ENCODE data around the gene DYRK3. TPM values are rescaled to one million over a fixed set of nuclear protein-coding genes. Genes with fewer than 3 reads are reported as not detected.

Gene DYRK3
- total and polyA plus RNA-seq, 12 donors, result 4.1 to 31.1 (median 20.8) TPM

DNA sequence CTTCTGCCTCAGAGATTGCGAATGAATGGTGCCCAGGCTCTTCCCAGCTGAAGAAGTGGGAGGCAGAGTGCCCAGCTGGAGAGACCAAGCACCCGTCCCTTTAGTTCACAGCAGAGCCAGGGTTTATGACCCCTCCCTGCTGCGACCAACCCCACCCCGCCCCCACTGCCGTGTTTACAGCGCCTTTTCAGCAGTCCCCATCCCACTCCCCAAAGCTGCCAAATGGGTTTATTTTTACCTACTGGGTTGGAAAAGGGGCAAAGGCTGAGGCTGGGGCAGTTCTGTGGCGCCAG is 23.6 kb downstream of the DYRK3 start:
- Histone ChIP-seq H3K27ac (peak overlapping the region; percentile 68 to 96 (median 84)), H3K9me3 (no peaks in the 10 kb centered on the region), H3K36me3 (no peaks in the 10 kb centered on the region), H3K4me3 (peak overlapping the region in 7 of 10 donors; percentile 0 to 40 (median 37)), H3K27me3 (peaks cover 0 to 6% (median 0%) of the 10 kb centered on the region in 7 donors), H3K4me1 (peaks cover 23 to 93% (median 78%) of the 10 kb centered on the region in 9 donors)
- ATAC-seq (peak; percentile 7 to 44 (median 14)), DNase-seq (peak in 1 of 2 donors; percentile 28)
- WGBS, 2 donors, result 32 to 55% methylated on average over 7 of the region's 7 CpGs
- TF ChIP-seq, protein P1, sequence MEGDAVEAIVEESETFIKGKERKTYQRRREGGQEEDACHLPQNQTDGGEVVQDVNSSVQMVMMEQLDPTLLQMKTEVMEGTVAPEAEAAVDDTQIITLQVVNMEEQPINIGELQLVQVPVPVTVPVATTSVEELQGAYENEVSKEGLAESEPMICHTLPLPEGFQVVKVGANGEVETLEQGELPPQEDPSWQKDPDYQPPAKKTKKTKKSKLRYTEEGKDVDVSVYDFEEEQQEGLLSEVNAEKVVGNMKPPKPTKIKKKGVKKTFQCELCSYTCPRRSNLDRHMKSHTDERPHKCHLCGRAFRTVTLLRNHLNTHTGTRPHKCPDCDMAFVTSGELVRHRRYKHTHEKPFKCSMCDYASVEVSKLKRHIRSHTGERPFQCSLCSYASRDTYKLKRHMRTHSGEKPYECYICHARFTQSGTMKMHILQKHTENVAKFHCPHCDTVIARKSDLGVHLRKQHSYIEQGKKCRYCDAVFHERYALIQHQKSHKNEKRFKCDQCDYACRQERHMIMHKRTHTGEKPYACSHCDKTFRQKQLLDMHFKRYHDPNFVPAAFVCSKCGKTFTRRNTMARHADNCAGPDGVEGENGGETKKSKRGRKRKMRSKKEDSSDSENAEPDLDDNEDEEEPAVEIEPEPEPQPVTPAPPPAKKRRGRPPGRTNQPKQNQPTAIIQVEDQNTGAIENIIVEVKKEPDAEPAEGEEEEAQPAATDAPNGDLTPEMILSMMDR (IDR thresholded peaks at IDR 0.05), result no peak
- intact Hi-C loops (cut with DNase I), result loop anchor here in 5 of 10 donors (2.0 to 10.0 kb wide), 5 partner anchors 32 to 66 kb away; no protein-coding TSS in a partner anchor

- 88 to 92% methylated on average over 4 of the region's 4 CpGs for WGBS, 2 donors
- peak overlapping the region; percentile 47 to 96 (median 82) for H3K27ac ChIP-seq
- peaks cover 19 to 93% (median 76%) of the 10 kb centered on the region in 9 donors for H3K4me1 ChIP-seq
- peaks cover 0 to 7% (median 0%) of the 10 kb centered on the region in 7 donors for H3K27me3 ChIP-seq
- intact Hi-C loops (cut with DNase I), result no loop called here
- H3K36me3 ChIP-seq, result no peaks in the 10 kb centered on the region
- DNase-seq (no peak), ATAC-seq (no peak)
- no peak overlapping the region for H3K4me3 ChIP-seq
- H3K9me3 ChIP-seq, result no peaks in the 10 kb centered on the region
- TF ChIP-seq, protein P1 (IDR thresholded peaks at IDR 0.05), result no peak
Measured at GRCh38 chr1:206660136-206660535, 24.8 kb downstream of the DYRK3 start.

DNA sequence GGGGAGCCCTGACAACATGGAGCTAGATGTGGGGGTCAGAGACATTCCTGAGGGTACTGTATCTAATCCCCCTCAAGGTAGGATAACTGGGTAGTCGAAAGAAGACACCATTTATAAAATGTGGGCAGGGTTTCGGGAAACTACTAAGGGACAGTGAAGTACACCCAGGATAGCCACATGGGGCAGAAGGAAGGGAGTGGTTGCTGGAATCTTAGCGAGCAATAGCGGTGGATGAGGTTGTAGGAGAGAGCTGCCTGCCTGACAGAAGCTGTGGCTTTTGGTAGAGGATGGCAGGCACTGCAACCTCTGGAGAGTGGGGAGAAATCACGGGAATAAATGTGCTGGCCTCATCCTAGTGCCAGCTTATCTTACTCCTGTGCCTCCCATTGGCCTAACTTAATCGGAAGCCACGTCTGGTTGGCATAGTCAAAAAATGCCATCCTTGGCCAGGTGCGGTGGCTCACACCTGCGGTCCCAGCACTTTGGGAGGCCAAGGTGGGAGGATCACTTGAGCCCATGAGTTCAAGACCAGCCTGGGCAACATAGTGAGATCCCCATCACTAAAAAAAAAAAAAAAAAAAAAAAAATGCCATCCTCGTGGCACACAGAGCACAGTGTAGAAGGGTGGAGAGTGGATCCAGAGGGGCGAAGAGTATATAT is 26.0 kb downstream of the DYRK3 start:
- no peak overlapping the region for H3K4me3 ChIP-seq
- ATAC-seq, result no peak
- TF ChIP-seq, protein P1 (IDR thresholded peaks at IDR 0.05), result no peak
- WGBS, 2 donors, result 64 to 73% methylated on average over 11 of the region's 11 CpGs
- H3K27ac ChIP-seq, result peak overlapping the region in 8 of 10 donors; percentile 33 to 96 (median 85)
- peaks cover 14 to 93% (median 65%) of the 10 kb centered on the region in 9 donors for H3K4me1 ChIP-seq
- no peaks in the 10 kb centered on the region for H3K9me3 ChIP-seq
- H3K27me3 ChIP-seq, result peaks cover 0 to 7% (median 0%) of the 10 kb centered on the region in 7 donors
- intact Hi-C loops (cut with DNase I), result no loop called here
- DNase-seq, result no peak
- no peaks in the 10 kb centered on the region for H3K36me3 ChIP-seq

- intact Hi-C loops (cut with DNase I), result no loop called here
- peaks cover 9 to 90% (median 57%) of the 10 kb centered on the region in 9 donors for H3K4me1 ChIP-seq
- 78 to 81% methylated on average over 3 of the region's 3 CpGs for WGBS, 2 donors
- H3K27me3 ChIP-seq, result peaks cover 0 to 7% (median 0%) of the 10 kb centered on the region in 7 donors
- no peak for ATAC-seq
- no peaks in the 10 kb centered on the region for H3K9me3 ChIP-seq
- no peaks in the 10 kb centered on the region for H3K36me3 ChIP-seq
- H3K27ac ChIP-seq, result peak overlapping the region in 9 of 10 donors; percentile 2 to 96 (median 91)
- H3K4me3 ChIP-seq, result no peak overlapping the region
- no peak for DNase-seq
- TF ChIP-seq, protein P1 (IDR thresholded peaks at IDR 0.05), result no peak
Measured at GRCh38 chr1:206662396-206663092, 27.2 kb downstream of the DYRK3 start.

All from heart right ventricle (tissue), 16 donors.